ENCODE results near the gene MAP4K4. TPM values are rescaled to one million over a fixed set of nuclear protein-coding genes. Genes with fewer than 3 reads are reported as not detected.
A peak's percentile ranks its signal among the peaks of the same experiment; 100 is the strongest.

Gene MAP4K4
- total RNA-seq, 1 donor from 2014 or later: 91.9 TPM

DNA sequence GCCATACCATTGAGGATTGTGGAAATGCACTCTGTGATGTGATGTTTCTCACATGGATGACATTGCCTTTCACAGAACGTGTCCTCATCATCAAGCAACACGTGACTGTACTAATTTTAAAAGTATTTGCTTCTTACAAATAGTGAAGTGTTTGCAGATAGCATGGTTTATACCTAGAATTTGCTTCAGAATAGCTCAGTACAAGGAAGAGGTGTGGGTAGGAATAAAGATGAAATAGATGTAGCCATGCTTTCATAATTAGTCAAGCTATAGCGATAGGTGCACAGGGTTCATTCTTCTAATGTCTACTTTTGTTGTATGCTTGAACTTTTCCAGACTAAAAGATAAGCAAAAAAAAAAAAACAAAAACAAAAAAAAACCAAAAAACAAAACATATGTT, 27.5 kb downstream of the MAP4K4 start:
- no peak overlapping the region for H3K4me3 ChIP-seq
- Mint-ChIP-seq H3K27me3 (ENCODE audit: insufficient read depth, low read depth) (no peaks in the 10 kb centered on the region), H3K9me3 (peaks cover 47% of the 10 kb centered on the region), H3K36me3 (peaks cover 62% of the 10 kb centered on the region), H3K4me1 (no peaks in the 10 kb centered on the region), H3K27ac (no peak overlapping the region), H3K4me3 (no peak overlapping the region)
- no peaks in the 10 kb centered on the region for H3K9me3 ChIP-seq (ENCODE audit: low read depth)
- no peak overlapping the region for H3K9ac ChIP-seq
- H3K36me3 ChIP-seq: no peaks in the 10 kb centered on the region
- peaks cover 96% of the 10 kb centered on the region for H4K20me1 ChIP-seq (ENCODE audit: low read depth)
- TF ChIP-seq, protein P1, sequence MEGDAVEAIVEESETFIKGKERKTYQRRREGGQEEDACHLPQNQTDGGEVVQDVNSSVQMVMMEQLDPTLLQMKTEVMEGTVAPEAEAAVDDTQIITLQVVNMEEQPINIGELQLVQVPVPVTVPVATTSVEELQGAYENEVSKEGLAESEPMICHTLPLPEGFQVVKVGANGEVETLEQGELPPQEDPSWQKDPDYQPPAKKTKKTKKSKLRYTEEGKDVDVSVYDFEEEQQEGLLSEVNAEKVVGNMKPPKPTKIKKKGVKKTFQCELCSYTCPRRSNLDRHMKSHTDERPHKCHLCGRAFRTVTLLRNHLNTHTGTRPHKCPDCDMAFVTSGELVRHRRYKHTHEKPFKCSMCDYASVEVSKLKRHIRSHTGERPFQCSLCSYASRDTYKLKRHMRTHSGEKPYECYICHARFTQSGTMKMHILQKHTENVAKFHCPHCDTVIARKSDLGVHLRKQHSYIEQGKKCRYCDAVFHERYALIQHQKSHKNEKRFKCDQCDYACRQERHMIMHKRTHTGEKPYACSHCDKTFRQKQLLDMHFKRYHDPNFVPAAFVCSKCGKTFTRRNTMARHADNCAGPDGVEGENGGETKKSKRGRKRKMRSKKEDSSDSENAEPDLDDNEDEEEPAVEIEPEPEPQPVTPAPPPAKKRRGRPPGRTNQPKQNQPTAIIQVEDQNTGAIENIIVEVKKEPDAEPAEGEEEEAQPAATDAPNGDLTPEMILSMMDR (IDR thresholded peaks at IDR 0.05): no peak
- TF ChIP-seq EZH2phosphoT487 (IDR thresholded peaks at IDR 0.05): no peak
- TF ChIP-seq EZH2 (IDR thresholded peaks at IDR 0.05): no peak
- H3K27ac ChIP-seq: no peak overlapping the region
- peaks cover 5% of the 10 kb centered on the region for H3K4me1 ChIP-seq
- no peak overlapping the region for H2AFZ ChIP-seq (replicated peaks)
- no peak for DNase-seq (ENCODE audit: low spot score)
- H3F3A ChIP-seq (ENCODE audit: low read depth): no peaks in the 10 kb centered on the region
- no peaks in the 10 kb centered on the region for H3K27me3 ChIP-seq
- H3K4me2 ChIP-seq: no peak overlapping the region
- H3K79me2 ChIP-seq (ENCODE audit: low read depth): peaks cover 100% of the 10 kb centered on the region

DNA sequence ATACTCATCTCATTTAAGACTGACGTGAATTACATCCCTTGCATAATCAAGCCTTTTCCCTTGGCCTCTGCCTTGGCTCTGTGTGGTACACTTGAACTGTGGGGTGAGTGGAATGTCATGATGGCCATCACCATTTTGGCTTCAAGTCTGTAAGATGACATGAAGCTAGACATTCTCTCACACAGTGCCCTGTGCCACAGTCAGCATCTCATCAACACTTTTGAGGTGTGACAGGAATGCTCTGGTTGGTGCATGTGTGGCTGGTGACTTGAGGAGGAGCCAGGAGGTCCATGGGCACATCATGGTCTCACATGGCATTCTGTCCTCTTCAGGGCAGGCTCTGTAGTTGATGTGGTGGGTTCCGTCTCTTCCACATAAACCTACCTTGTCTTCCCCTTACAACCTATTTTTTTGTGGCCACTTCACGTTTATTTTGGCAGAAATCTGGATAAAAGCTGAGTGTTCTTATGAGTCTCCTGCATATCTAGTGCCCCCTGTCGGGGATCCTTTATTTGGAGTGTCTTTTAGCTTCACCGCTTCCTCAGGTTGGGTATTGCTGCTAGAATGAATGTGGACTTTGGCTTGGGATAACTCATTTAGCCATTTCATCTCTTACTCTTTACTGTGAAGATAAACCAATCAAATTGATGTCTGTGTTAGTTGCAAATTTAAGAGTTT, 28.1 kb downstream of the MAP4K4 start:
- DNase-seq (ENCODE audit: low spot score): peak; percentile 41

DNA sequence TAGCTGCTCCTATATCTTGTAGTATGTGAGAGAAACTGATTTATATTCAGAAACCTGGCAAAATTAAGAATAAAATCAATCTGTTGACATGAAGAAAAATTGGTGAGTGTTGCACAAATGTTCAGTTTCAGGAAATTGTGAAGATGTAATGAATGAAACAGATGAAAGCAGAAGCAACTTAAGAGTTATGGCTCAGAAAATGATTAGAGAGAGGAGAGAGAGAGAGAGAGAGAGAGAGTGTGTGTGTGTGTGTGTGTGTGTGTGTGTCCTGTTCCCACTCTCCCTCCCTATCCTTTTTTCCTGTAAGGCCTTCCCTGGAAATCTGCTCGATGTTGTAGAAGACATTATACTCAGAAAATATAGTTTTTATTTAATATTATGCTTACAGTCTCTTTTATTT, 31.4 kb downstream of the MAP4K4 start:
- no peak for DNase-seq (ENCODE audit: low spot score)
- Histone ChIP-seq H3K4me2 (no peak overlapping the region), H3K36me3 (no peaks in the 10 kb centered on the region), H3K4me1 (peaks cover 9% of the 10 kb centered on the region), H3K27ac (no peak overlapping the region), H3F3A (ENCODE audit: low read depth) (no peaks in the 10 kb centered on the region), H3K79me2 (ENCODE audit: low read depth) (peaks cover 100% of the 10 kb centered on the region), H3K27me3 (no peaks in the 10 kb centered on the region), H3K9me3 (ENCODE audit: low read depth) (no peaks in the 10 kb centered on the region), H2AFZ (replicated peaks) (no peak overlapping the region), H3K9ac (no peak overlapping the region), H3K4me3 (no peak overlapping the region), H4K20me1 (ENCODE audit: low read depth) (peaks cover 96% of the 10 kb centered on the region)
- H3K27ac Mint-ChIP-seq: no peak overlapping the region
- TF ChIP-seq EZH2 (IDR thresholded peaks at IDR 0.05) (no peak), EZH2phosphoT487 (IDR thresholded peaks at IDR 0.05) (no peak)
- TF ChIP-seq, protein P1 (IDR thresholded peaks at IDR 0.05): no peak
- no peaks in the 10 kb centered on the region for H3K27me3 Mint-ChIP-seq (ENCODE audit: insufficient read depth, low read depth)
- peaks cover 24% of the 10 kb centered on the region for H3K9me3 Mint-ChIP-seq
- no peak overlapping the region for H3K4me3 Mint-ChIP-seq
- H3K36me3 Mint-ChIP-seq: peaks cover 37% of the 10 kb centered on the region
- H3K4me1 Mint-ChIP-seq: peaks cover 18% of the 10 kb centered on the region

More for the DNA sequence above, 28.1 kb downstream of the MAP4K4 start:
- Mint-ChIP-seq H3K27me3 (ENCODE audit: insufficient read depth, low read depth) (no peaks in the 10 kb centered on the region), H3K4me1 (no peaks in the 10 kb centered on the region), H3K9me3 (peaks cover 46% of the 10 kb centered on the region), H3K4me3 (no peak overlapping the region), H3K36me3 (peaks cover 63% of the 10 kb centered on the region), H3K27ac (no peak overlapping the region)
- Histone ChIP-seq H3K4me3 (no peak overlapping the region), H3F3A (ENCODE audit: low read depth) (no peaks in the 10 kb centered on the region), H3K27me3 (no peaks in the 10 kb centered on the region), H3K36me3 (no peaks in the 10 kb centered on the region), H3K79me2 (ENCODE audit: low read depth) (peaks cover 100% of the 10 kb centered on the region), H3K4me1 (peaks cover 5% of the 10 kb centered on the region), H3K27ac (no peak overlapping the region), H2AFZ (replicated peaks) (no peak overlapping the region), H4K20me1 (ENCODE audit: low read depth) (peaks cover 96% of the 10 kb centered on the region), H3K9ac (no peak overlapping the region), H3K9me3 (ENCODE audit: low read depth) (no peaks in the 10 kb centered on the region), H3K4me2 (no peak overlapping the region)
- TF ChIP-seq EZH2 (IDR thresholded peaks at IDR 0.05): no peak
- TF ChIP-seq, protein P1 (IDR thresholded peaks at IDR 0.05): peak; percentile 56
- no peak for TF ChIP-seq EZH2phosphoT487 (IDR thresholded peaks at IDR 0.05)

All from neural progenitor cell (in vitro differentiated cells).